Measurements from ENCODE around the gene FAM117B.

DNA sequence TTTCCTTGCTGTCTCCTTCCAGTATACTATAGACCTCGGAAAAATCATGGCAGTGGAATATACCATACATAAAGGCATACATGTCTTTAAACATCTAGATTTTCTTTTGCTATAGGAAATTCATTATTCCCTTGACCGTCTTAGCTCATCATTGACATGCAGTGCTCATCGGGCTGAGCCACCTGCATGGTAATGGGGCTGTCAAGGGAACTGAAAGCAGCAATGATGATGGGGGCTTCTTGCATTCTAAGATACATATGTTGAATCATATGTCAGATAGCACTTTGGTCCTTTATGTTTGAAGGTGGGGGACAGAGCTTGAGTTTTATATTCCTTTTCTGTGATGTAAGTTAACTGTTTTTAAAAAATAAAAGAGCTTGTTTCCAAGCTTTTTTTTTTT, 130.2 kb downstream of the FAM117B start:
- TF ChIP-seq SIN3A (IDR thresholded peaks at IDR 0.05; ENCODE audit: borderline replicate concordance, insufficient read depth, low read length) = no peak
- no peak for TF ChIP-seq POLR2AphosphoS5 (IDR thresholded peaks at IDR 0.05; ENCODE audit: low read depth, low read length)
- TF ChIP-seq FOXP2 (optimal IDR thresholded peaks at IDR 0.05; ENCODE audit: borderline replicate concordance, extremely low read depth, extremely low read length, insufficient read depth) = no peak
- TF ChIP-seq, protein P1, sequence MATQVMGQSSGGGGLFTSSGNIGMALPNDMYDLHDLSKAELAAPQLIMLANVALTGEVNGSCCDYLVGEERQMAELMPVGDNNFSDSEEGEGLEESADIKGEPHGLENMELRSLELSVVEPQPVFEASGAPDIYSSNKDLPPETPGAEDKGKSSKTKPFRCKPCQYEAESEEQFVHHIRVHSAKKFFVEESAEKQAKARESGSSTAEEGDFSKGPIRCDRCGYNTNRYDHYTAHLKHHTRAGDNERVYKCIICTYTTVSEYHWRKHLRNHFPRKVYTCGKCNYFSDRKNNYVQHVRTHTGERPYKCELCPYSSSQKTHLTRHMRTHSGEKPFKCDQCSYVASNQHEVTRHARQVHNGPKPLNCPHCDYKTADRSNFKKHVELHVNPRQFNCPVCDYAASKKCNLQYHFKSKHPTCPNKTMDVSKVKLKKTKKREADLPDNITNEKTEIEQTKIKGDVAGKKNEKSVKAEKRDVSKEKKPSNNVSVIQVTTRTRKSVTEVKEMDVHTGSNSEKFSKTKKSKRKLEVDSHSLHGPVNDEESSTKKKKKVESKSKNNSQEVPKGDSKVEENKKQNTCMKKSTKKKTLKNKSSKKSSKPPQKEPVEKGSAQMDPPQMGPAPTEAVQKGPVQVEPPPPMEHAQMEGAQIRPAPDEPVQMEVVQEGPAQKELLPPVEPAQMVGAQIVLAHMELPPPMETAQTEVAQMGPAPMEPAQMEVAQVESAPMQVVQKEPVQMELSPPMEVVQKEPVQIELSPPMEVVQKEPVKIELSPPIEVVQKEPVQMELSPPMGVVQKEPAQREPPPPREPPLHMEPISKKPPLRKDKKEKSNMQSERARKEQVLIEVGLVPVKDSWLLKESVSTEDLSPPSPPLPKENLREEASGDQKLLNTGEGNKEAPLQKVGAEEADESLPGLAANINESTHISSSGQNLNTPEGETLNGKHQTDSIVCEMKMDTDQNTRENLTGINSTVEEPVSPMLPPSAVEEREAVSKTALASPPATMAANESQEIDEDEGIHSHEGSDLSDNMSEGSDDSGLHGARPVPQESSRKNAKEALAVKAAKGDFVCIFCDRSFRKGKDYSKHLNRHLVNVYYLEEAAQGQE (IDR thresholded peaks at IDR 0.05; ENCODE audit: insufficient read depth in 1 of 2, low read depth in 2 of 2, low read length in 2 of 2) = no peak
- no peak for TF ChIP-seq TAF1 (IDR thresholded peaks at IDR 0.05; ENCODE audit: borderline replicate concordance, insufficient read depth, low read length)

Measured in PFSK-1 (cell line).